ENCODE measurements around the gene ANKFY1.
"Not testable (repeated sequence)": the region's sequence is repeated elsewhere in the genome, so short reads cannot be mapped to it uniquely, and the experiment has no call there.

Gene ANKFY1

GRCh38 chr17:4215882-4216570 lies 47.8 kb downstream of the ANKFY1 start:
- peak; percentile 73 for DNase-seq

GRCh38 chr17:4214157-4214556 lies 49.6 kb downstream of the ANKFY1 start:
- no peak for DNase-seq

DNA sequence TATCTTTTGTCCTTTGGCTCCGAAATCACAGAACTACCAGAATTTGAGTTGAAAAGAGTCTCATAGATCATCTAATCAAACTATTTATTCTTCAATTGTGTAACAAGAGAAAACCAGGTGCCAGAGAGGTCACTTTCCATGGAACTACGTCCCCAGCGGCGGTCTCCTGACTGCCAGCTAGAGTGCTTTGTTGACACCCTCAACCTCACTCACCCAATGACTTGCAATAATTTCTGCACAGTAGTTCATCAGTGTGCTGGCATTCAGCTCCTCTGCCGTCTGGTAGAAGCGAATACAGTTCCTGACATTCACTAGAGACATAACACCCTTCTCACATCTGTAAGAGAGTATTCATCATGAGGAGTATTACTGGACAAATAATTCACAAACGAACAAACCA lies 54.2 kb downstream of the ANKFY1 start:
- DNase-seq, result no peak

DNA sequence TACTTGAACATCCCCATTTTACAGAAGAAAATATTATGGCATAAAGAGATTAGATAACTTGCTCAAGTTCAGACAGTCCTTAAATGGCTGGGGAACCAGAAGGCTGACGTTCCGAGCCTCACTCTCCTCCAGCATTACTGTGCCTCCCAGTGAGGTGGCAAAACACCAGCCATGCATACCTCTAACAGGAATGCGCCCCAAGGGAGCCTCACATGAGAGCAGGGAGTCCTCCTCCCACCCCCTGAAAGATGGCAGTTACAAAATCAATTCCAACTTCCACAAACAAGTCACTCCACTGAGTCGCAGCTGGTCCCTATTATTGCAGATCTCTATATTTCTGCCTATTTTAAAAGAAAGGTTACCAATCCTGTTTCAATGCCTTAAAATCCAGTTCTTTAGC lies 55.5 kb downstream of the ANKFY1 start:
- DNase-seq, result no peak

- no peak for DNase-seq
Observed at GRCh38 chr17:4206962-4207361, 56.8 kb downstream of the ANKFY1 start.

DNA sequence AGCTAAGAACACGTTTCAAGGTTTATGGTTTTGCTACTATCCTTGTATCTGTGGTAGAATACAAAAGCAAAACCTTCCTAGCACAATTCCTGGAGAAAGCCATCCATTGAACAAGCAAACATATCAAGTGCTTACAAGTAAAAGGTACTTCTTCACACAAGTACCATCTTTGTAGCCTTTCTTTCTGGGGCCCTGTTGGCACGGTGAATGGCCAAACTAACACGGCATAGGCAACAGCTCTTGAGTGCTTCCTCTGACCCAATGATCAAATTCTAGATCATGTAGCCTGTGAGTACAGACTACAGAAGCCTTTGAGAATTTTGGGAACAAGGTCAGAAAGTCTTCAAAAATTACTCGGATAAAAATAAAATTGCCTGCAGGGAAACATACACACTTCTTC lies 57.9 kb downstream of the ANKFY1 start:
- DNase-seq, result peak; percentile 55

GRCh38 chr17:4204710-4205173 lies 59.0 kb downstream of the ANKFY1 start:
- no peak for DNase-seq

DNA sequence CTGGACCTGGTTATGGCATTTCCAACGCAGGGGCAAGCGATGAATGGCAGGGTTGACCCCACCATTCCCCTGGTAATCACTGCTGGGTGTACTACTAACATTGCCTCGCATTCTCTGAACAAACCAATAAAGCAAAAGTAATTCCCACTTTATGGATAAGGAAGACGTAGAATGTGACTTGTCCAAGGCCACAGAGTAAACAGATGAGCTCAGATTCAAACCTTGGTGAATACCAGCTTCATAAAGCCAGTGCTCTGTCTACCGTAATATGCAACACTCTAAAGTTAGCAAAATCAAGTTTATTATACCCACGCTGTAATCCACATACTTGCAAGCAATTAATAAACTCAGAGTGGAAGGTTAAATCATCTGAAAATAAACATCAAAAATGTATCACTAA lies 59.6 kb downstream of the ANKFY1 start:
- DNase-seq, result no peak

DNA sequence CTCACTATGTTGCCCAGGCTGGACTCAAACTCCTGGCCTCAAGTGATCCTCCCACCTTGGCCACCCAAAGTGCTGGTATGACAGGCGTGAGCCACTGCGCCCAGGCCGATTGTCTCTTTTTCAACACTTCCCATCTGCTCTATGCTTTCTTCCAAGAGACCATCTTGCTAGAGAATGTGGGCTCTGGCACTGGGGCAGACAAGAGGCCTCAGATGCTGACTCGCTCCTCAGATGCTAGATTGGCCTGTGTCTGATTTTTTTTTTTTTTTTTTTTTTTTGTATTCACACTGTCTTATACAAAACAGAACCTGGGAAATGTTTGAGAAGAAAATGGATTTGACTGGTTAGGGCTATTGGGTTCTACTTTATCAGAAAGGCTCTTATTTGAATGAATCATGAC lies 62.6 kb downstream of the ANKFY1 start:
- no peak for DNase-seq

DNA sequence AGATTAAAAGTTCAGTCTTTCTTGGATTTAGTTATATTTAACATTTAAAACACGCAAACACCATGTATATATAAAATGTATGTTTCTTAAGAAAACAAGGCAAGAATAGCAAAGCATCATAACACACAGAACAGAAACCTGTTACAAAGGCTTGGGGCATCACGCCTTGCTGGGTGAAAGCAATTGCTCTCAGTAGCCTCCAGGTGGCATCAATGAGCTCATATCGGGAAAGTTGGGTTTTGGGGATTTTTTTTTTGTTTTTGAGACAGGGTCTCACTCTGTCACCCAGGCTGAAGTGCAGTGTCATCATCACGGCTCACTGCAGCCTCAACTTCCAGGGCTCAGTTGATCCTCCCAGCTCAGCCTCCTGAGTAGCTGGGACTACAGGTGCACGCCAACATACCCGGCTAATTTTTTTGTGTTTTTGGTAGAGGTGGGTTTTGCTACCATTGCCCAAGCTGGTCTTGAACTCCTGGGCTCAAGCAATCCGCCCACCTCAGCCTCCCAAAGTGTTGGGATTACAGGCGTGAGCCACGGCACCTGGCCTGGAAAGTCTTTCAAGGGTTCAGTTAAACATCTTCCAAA lies 63.9 kb downstream of the ANKFY1 start:
- no peak for DNase-seq

GRCh38 chr17:4198995-4199394 lies 64.8 kb downstream of the ANKFY1 start:
- no peak for DNase-seq

DNA sequence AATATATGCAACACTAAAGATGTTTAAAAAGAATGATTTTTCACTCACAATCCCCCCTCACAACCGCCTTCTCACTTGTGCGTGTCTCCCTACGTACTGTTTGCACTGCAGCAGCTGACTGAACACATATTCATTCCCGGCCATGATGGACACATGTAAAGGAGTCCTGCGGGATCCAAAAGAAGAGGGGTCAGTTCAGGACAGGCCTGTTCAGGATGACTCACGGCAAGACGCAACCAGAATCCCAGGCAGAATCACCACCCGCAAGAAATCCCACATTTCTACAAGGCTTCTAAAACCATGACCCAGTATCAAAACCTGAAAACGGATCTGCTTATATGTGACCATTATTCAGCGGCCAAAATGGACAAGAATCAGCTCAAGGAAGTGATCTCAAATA lies 68.5 kb downstream of the ANKFY1 start:
- no peak for DNase-seq

DNA sequence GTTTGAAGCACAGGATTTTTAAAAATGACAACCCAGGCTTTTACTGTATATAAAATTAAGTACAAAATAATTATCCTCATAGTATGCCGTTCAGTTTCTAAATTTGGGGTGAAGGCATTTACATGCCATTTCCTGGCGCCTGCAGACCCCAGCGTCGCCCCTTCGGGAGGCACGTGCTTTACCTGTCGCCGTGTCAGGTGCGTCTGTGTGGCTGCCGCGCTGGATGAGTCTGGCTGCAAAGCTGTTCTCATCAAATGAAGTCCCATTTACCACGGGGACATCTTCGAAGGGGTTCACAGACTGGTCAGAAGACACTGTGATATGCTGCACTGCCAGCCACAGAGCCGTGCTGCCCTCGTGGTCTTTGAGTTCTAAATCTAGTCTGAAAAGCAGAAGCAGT lies 69.0 kb downstream of the ANKFY1 start:
- DNase-seq, result no peak

- DNase-seq, result not testable (repeated sequence)
Observed at GRCh38 chr17:4190791-4191190, 73.0 kb downstream of the ANKFY1 start.

- DNase-seq, result no peak
Observed at GRCh38 chr17:4189280-4189679, 74.5 kb downstream of the ANKFY1 start.

DNA sequence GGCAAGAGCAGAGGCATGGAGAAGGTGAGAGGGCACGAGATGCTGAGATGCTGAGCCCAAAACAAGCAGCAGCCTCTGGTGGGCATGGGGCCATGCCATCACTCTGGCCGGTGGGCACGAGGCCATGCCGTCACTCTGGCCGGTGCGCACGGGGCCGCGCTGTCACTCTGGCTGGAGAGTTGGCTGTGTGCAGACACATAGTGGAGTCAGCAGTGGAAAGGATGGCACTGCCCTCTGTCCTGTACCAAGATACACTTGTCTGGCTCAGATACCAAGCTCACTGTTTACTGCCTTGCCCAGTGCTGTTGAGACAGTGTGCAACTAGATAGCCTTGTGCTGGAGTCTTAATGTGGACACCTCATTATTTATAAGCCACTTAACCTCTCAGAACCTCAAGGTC lies 75.7 kb downstream of the ANKFY1 start:
- DNase-seq, result no peak

DNA sequence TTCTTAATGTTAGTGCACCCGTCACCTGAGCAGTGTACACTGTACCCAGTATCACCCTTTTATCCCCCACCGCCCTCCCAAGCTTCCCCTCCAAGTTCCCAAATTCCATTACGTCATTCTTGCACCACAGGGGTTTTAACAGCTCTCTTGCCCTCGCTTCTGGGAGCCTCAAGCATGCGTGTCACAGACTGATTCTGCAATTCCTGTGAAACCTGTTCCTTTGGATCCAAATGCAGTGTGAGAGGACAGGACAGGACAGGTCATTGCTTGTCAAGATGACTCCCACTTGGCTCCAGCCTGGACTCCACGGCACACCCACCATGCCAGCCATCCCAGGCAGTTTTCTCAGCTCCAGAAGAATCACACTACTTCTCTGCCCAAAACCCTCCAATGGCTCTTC lies 76.7 kb downstream of the ANKFY1 start:
- no peak for DNase-seq

DNA sequence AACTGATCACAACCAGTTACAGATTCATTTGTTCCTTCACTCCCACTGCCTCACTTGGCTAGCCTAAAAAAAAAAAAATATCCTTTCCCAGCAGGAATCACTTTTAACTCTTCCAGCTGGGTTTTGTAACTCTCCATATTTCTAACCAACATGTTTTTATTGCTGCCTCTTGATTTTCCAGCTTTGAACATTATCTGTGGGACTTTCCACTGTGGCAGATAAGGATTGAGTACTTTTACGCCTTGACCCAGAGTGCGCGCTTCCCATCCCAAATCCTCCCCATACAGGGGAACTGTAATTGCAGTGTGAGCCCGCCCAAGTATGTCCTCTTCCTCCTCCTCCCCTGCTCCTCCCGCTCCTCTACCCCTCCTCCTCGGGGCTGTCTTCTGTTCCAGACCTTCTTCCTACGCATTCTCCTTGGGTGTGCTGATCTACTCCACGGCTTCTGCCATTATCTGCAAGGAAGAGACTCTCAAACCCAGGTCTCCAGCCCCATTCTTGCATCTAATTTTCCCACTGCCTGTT lies 77.4 kb downstream of the ANKFY1 start:
- no peak for DNase-seq

DNA sequence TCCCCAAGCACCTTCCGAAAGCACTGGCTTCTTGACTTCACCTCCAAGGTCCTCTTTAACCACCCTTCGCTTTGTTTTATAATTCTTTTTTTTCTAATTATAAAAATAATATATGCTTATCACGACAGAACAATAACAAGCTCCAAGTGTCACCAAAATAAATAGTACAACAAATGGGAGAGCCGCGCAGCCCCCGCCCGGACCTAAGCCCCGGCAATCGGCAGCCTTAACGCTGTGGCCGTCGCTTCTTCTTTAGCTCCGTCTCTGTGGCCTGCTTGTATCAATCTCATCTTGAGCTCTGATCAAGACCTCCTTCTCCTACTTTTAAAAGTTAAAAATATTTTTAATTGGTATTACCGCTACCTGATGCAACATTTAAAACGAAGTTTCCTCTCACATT lies 78.1 kb downstream of the ANKFY1 start:
- no peak for DNase-seq

- no peak for DNase-seq
Observed at GRCh38 chr17:4184811-4185210, 79.0 kb downstream of the ANKFY1 start.

DNA sequence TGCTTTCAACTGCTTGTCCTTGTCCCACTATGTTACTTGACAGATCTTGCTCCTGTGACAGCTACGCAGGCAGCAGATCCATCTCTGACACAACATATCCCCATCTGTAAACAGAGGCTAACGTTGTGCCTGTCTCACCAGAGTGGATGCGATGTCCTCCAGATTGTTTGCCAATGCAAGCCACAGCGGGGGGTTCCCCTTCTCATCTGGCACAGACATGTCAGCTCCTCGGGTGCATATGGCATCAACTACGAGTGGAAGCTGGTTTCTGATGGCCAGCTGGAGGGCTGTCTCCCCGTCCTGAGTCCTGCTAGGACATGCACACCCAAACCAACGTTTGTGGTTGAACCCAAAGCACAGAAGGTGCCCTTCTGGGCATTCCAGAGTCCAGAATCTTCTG lies 81.7 kb downstream of the ANKFY1 start:
- no peak for DNase-seq

DNA sequence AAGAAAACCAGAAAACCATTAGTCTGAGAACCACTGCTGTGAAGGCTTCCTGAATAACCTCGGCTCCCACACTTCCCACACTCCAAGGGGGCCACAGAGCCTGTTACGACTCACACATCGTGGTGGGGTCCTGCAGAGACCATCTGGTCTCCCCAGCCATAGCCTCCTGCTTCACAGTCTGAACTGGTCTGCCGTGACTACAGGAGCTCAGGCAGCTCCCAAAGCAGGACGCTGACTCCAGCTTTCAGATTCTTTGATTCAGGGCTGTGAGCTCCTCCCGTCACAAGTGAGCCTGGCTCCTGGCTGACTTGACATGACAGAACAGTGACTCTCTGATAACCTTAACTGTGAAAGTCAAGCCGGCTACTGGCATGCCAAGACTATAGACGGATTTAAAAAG lies 83.0 kb downstream of the ANKFY1 start:
- DNase-seq, result no peak

DNA sequence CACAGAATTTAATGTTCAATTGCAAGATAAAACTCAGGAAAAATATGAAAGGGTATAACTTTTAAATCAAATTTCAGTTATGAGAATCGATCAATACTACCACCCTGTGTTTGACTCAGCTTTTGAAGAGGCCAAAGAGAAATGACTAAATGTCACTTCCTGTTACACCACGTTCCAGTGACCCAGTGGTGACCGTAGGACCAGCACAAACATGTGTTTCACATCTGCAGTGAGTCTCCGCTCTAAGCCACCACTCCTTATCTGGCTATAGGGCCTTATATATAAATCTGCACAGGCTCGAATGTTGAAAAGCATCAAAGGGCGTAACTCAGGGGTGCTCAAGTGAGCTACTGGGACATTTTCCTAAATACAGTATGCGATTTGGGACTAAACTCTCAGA lies 84.7 kb downstream of the ANKFY1 start:
- DNase-seq, result no peak

- no peak for DNase-seq
Observed at GRCh38 chr17:4178651-4179050, 85.1 kb downstream of the ANKFY1 start.

GRCh38 chr17:4177806-4178205 lies 86.0 kb downstream of the ANKFY1 start:
- no peak for DNase-seq

All from DMS79 (cell line).